Activated CD4-positive, CD25-positive, alpha-beta regulatory T cell treated with anti-CD3 and anti-CD28 coated beads, Interleukin-2, amount 50 U/mL, for 16 hours (primary cell): Measurements from ENCODE around the gene TMEM45A.
"Not testable (repeated sequence)": the region's sequence is repeated elsewhere in the genome, so short reads cannot be mapped to it uniquely, and the experiment has no call there.

ENCODE experiments used
- DNase-seq: peaks from one replicate; pipeline ENCODE4 v3.0.0-alpha.2; 2020; ENCODE audit warnings: low read depth, low spot score

Gene TMEM45A

GRCh38 chr3:100483529-100483928 is 8.9 kb upstream of the TMEM45A start:
- DNase-seq: no peak

- DNase-seq: no peak
Observed at GRCh38 chr3:100486808-100487207, 5.6 kb upstream of the TMEM45A start.

GRCh38 chr3:100489118-100489517 is 3.3 kb upstream of the TMEM45A start:
- no peak for DNase-seq

- DNase-seq: no peak
Observed at GRCh38 chr3:100496711-100497261, 4.4 kb downstream of the TMEM45A start.

- no peak for DNase-seq
Observed at GRCh38 chr3:100499651-100500050, 7.2 kb downstream of the TMEM45A start.

- DNase-seq: no peak
Observed at GRCh38 chr3:100500320-100500880, 8.0 kb downstream of the TMEM45A start.

- DNase-seq: no peak
Observed at GRCh38 chr3:100503448-100503847, 11.0 kb downstream of the TMEM45A start.

- DNase-seq: no peak
Observed at GRCh38 chr3:100506355-100506754, 13.9 kb downstream of the TMEM45A start.

- not testable (repeated sequence) for DNase-seq
Observed at GRCh38 chr3:100509818-100510217, 17.4 kb downstream of the TMEM45A start.

GRCh38 chr3:100516232-100516631 is 23.8 kb downstream of the TMEM45A start:
- DNase-seq: no peak

GRCh38 chr3:100516838-100517237 is 24.4 kb downstream of the TMEM45A start:
- DNase-seq: no peak

GRCh38 chr3:100517276-100517675 is 24.9 kb downstream of the TMEM45A start:
- DNase-seq: no peak

GRCh38 chr3:100518244-100518643 is 25.8 kb downstream of the TMEM45A start:
- no peak for DNase-seq

GRCh38 chr3:100518983-100519382 is 26.6 kb downstream of the TMEM45A start:
- DNase-seq: no peak

- DNase-seq: no peak
Observed at GRCh38 chr3:100521439-100521845, 29.0 kb downstream of the TMEM45A start.

GRCh38 chr3:100522125-100522524 is 29.7 kb downstream of the TMEM45A start:
- no peak for DNase-seq

GRCh38 chr3:100523050-100523760 is 30.8 kb downstream of the TMEM45A start:
- no peak for DNase-seq

- no peak for DNase-seq
Observed at GRCh38 chr3:100525753-100526612, 33.6 kb downstream of the TMEM45A start.

GRCh38 chr3:100526613-100527346 is 34.4 kb downstream of the TMEM45A start:
- DNase-seq: no peak

- no peak for DNase-seq
Observed at GRCh38 chr3:100527347-100527735, 34.9 kb downstream of the TMEM45A start.

- no peak for DNase-seq
Observed at GRCh38 chr3:100531093-100531492, 38.7 kb downstream of the TMEM45A start.

- no peak for DNase-seq
Observed at GRCh38 chr3:100532411-100532810, 40.0 kb downstream of the TMEM45A start.
